ENCODE measurements around the gene OCRL.

Gene OCRL

DNA sequence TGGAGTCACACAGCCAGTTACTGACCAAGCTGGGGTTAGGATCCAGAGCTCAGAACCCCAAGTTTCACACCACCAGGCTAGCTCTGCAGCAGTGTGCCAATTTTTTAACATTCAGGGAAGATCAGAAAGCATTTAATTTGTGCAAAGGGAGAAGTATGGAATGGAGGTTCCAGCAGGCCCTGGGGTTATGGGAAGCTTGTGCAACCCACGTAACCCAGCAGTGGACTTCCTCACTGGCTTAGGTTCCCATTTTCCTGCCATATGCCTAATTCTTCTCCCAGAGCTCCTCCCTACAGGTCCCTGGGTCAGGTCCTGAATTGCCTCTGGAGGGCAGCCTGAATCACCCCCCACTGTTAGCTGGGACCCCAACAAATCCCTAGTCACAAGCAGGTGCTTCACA is 100.7 kb downstream of the OCRL start:
- Histone ChIP-seq H3K79me2 (ENCODE audit: control insufficient read depth, low read length) (no peaks in the 10 kb centered on the region), H3K9me2 (replicated peaks; ENCODE audit: control insufficient read depth, low read length) (no peaks in the 10 kb centered on the region), H4K20me1 (ENCODE audit: control insufficient read depth, insufficient read depth, low read depth, low read length) (no peaks in the 10 kb centered on the region), H3K4me2 (ENCODE audit: low read length) (no peak overlapping the region), H3K36me3 (ENCODE audit: control insufficient read depth, low read length) (no peaks in the 10 kb centered on the region), H3K4me3 (ENCODE audit: low read length) (no peak overlapping the region), H3F3A (ENCODE audit: control insufficient read depth, insufficient read depth) (no peaks in the 10 kb centered on the region), H3K9me3 (ENCODE audit: control insufficient read depth, insufficient read depth, low read length) (no peaks in the 10 kb centered on the region), H3K27ac (ENCODE audit: low read depth, low read length) (no peak overlapping the region), H3K4me1 (ENCODE audit: control insufficient read depth, low read length) (no peaks in the 10 kb centered on the region), H3K27me3 (ENCODE audit: control insufficient read depth, low read length) (no peaks in the 10 kb centered on the region)
- no peak for TF ChIP-seq EZH2phosphoT487 (IDR thresholded peaks at IDR 0.05; ENCODE audit: borderline replicate concordance, low read length)
- TF ChIP-seq, protein P1, sequence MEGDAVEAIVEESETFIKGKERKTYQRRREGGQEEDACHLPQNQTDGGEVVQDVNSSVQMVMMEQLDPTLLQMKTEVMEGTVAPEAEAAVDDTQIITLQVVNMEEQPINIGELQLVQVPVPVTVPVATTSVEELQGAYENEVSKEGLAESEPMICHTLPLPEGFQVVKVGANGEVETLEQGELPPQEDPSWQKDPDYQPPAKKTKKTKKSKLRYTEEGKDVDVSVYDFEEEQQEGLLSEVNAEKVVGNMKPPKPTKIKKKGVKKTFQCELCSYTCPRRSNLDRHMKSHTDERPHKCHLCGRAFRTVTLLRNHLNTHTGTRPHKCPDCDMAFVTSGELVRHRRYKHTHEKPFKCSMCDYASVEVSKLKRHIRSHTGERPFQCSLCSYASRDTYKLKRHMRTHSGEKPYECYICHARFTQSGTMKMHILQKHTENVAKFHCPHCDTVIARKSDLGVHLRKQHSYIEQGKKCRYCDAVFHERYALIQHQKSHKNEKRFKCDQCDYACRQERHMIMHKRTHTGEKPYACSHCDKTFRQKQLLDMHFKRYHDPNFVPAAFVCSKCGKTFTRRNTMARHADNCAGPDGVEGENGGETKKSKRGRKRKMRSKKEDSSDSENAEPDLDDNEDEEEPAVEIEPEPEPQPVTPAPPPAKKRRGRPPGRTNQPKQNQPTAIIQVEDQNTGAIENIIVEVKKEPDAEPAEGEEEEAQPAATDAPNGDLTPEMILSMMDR (IDR thresholded peaks at IDR 0.05; ENCODE audit: low read depth, low read length, poor library complexity, severe bottlenecking): no peak

DNA sequence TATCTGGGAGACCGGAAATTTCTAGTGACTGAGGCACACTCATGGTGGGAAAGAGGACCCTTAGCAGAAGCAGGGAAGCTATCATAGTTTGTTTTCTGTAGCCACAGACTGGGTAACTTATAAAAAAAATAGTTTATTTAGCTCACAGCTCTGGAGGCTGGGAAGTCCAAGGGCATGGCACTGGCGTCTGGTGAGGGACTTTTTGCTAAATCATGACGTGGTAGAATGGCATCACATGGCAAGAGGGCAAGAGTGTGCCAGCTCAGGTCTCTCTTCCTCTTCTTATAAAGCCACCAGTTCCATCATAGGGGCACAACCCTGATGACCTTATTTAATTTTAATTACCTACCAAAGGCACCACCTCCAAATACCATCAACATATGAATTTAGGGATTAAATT is 101.4 kb downstream of the OCRL start:
- no peaks in the 10 kb centered on the region for H3K79me2 ChIP-seq (ENCODE audit: control insufficient read depth, low read length)
- H3F3A ChIP-seq (ENCODE audit: control insufficient read depth, insufficient read depth): no peaks in the 10 kb centered on the region
- no peaks in the 10 kb centered on the region for H3K9me3 ChIP-seq (ENCODE audit: control insufficient read depth, insufficient read depth, low read length)
- H3K4me1 ChIP-seq (ENCODE audit: control insufficient read depth, low read length): no peaks in the 10 kb centered on the region
- no peak overlapping the region for H3K4me2 ChIP-seq (ENCODE audit: low read length)
- TF ChIP-seq, protein P1 (IDR thresholded peaks at IDR 0.05; ENCODE audit: low read depth, low read length, poor library complexity, severe bottlenecking): no peak
- no peak for TF ChIP-seq EZH2phosphoT487 (IDR thresholded peaks at IDR 0.05; ENCODE audit: borderline replicate concordance, low read length)
- no peaks in the 10 kb centered on the region for H3K27me3 ChIP-seq (ENCODE audit: control insufficient read depth, low read length)
- H3K27ac ChIP-seq (ENCODE audit: low read depth, low read length): no peak overlapping the region
- no peaks in the 10 kb centered on the region for H4K20me1 ChIP-seq (ENCODE audit: control insufficient read depth, insufficient read depth, low read depth, low read length)
- no peaks in the 10 kb centered on the region for H3K9me2 ChIP-seq (replicated peaks; ENCODE audit: control insufficient read depth, low read length)
- H3K4me3 ChIP-seq (ENCODE audit: low read length): no peak overlapping the region
- H3K36me3 ChIP-seq (ENCODE audit: control insufficient read depth, low read length): no peaks in the 10 kb centered on the region

DNA sequence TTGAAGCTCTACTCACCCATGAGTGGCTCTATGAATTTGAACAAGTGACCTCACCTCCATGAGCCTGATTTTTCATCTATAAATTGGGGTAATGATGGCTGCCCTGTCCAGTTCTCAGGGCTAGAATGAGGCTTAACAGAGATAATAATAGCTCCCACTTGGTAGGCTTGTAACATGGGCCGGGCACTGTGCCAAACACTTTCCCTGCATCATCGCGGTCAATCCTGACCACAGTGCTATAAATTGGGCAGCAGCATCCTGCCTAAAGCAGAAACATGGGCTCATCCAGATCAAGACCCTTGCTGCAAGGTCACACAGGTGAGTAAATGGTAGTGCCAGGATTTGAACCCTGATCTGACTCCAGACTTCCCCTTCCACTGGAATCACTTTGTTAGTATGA is 101.9 kb downstream of the OCRL start:
- Histone ChIP-seq H3K4me2 (ENCODE audit: low read length) (no peak overlapping the region), H3K27ac (ENCODE audit: low read depth, low read length) (no peak overlapping the region), H3K36me3 (ENCODE audit: control insufficient read depth, low read length) (no peaks in the 10 kb centered on the region), H3K9me3 (ENCODE audit: control insufficient read depth, insufficient read depth, low read length) (no peaks in the 10 kb centered on the region), H3F3A (ENCODE audit: control insufficient read depth, insufficient read depth) (no peaks in the 10 kb centered on the region), H3K9me2 (replicated peaks; ENCODE audit: control insufficient read depth, low read length) (no peaks in the 10 kb centered on the region), H3K27me3 (ENCODE audit: control insufficient read depth, low read length) (no peaks in the 10 kb centered on the region), H3K4me1 (ENCODE audit: control insufficient read depth, low read length) (no peaks in the 10 kb centered on the region), H3K4me3 (ENCODE audit: low read length) (no peak overlapping the region), H3K79me2 (ENCODE audit: control insufficient read depth, low read length) (no peaks in the 10 kb centered on the region), H4K20me1 (ENCODE audit: control insufficient read depth, insufficient read depth, low read depth, low read length) (no peaks in the 10 kb centered on the region)
- TF ChIP-seq EZH2phosphoT487 (IDR thresholded peaks at IDR 0.05; ENCODE audit: borderline replicate concordance, low read length): no peak
- TF ChIP-seq, protein P1 (IDR thresholded peaks at IDR 0.05; ENCODE audit: low read depth, low read length, poor library complexity, severe bottlenecking): no peak

All from DOHH2 (cell line).